ENCODE data around the gene LIPH. TPM values are rescaled to one million over a fixed set of nuclear protein-coding genes. Genes with fewer than 3 reads are reported as not detected.

LIPH gene
- total and polyA plus RNA-seq, 10 of the 15 experiments (the other 5 are each of a cell fraction or from before 2014, with no cell fraction given) = 2.2 to 11.1 (median 5.4) TPM

DNA sequence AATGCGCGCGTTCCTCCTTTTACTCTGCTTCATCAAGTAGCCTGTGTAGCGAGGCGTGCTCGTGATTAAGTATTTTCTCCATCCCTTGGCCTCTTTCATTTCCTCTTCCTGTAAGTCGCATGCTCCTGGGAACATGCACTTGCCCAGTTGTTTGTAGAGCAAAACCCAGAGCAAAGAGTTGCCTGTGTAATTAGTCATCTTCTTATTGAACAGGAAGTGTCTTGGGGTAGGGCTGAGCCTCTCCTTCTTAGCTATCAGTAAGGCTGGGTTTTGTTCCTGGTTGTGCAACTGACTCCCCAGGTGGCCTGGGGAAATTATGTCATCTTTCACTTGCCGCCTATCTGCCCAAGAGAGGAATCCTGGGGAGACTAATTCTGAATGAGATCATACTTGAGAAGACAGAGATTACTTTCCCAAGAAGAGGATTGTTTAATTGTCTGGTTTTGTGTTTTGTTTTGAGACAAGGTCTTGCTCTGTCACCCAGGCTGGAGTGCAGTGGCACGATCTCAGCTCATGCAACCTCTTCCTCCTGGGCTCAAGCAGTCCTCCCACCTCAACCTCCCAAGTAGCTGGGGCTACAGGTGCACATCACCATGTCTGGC is 14.9 kb downstream of the LIPH start (continued):
- no peak for TF ChIP-seq HDAC2 (IDR thresholded peaks at IDR 0.05)
- TF ChIP-seq, protein P1, sequence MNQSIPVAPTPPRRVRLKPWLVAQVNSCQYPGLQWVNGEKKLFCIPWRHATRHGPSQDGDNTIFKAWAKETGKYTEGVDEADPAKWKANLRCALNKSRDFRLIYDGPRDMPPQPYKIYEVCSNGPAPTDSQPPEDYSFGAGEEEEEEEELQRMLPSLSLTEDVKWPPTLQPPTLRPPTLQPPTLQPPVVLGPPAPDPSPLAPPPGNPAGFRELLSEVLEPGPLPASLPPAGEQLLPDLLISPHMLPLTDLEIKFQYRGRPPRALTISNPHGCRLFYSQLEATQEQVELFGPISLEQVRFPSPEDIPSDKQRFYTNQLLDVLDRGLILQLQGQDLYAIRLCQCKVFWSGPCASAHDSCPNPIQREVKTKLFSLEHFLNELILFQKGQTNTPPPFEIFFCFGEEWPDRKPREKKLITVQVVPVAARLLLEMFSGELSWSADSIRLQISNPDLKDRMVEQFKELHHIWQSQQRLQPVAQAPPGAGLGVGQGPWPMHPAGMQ (IDR thresholded peaks at IDR 0.05; ENCODE audit: borderline replicate concordance) = no peak
- TF ChIP-seq SREBF1 (IDR thresholded peaks at IDR 0.05; ENCODE audit: low read length) = no peak
- TF ChIP-seq, protein P2, sequence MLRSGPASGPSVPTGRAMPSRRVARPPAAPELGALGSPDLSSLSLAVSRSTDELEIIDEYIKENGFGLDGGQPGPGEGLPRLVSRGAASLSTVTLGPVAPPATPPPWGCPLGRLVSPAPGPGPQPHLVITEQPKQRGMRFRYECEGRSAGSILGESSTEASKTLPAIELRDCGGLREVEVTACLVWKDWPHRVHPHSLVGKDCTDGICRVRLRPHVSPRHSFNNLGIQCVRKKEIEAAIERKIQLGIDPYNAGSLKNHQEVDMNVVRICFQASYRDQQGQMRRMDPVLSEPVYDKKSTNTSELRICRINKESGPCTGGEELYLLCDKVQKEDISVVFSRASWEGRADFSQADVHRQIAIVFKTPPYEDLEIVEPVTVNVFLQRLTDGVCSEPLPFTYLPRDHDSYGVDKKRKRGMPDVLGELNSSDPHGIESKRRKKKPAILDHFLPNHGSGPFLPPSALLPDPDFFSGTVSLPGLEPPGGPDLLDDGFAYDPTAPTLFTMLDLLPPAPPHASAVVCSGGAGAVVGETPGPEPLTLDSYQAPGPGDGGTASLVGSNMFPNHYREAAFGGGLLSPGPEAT (IDR thresholded peaks at IDR 0.05; ENCODE audit: low read depth) = peak; percentile 82
- peak; percentile 74 for TF ChIP-seq DPF2 (IDR thresholded peaks at IDR 0.05)
- TF ChIP-seq, protein P3, sequence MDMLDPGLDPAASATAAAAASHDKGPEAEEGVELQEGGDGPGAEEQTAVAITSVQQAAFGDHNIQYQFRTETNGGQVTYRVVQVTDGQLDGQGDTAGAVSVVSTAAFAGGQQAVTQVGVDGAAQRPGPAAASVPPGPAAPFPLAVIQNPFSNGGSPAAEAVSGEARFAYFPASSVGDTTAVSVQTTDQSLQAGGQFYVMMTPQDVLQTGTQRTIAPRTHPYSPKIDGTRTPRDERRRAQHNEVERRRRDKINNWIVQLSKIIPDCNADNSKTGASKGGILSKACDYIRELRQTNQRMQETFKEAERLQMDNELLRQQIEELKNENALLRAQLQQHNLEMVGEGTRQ (IDR thresholded peaks at IDR 0.05; ENCODE audit: borderline replicate concordance, low read depth, low read length) = no peak
- no peak for TF ChIP-seq MYC (IDR thresholded peaks at IDR 0.05; ENCODE audit: insufficient read depth, insufficient read length, insufficient replicate concordance, low read length, severe bottlenecking)
- no peak for TF ChIP-seq ZNF24 (IDR thresholded peaks at IDR 0.05)
- TF ChIP-seq HDAC6 (IDR thresholded peaks at IDR 0.05; ENCODE audit: unreplicated experiment) = no peak
- TF ChIP-seq CBFB (IDR thresholded peaks at IDR 0.05; ENCODE audit: low read depth) = peak; percentile 46; the same call in 1 of the 2 replicates
- peak; percentile 99 for TF ChIP-seq EED (IDR thresholded peaks at IDR 0.05; ENCODE audit: low read depth)
- no peak for TF ChIP-seq POLR2AphosphoS2 (IDR thresholded peaks at IDR 0.05; ENCODE audit: low read depth, low read length)
- TF ChIP-seq SMARCA5 (IDR thresholded peaks at IDR 0.05) = peak; percentile 70; the same call in 1 of the 2 replicates
- TF ChIP-seq STAT3 (IDR thresholded peaks at IDR 0.05; ENCODE audit: low read depth, low read length) = no peak
- peak; percentile 97 for TF ChIP-seq ATF7 (IDR thresholded peaks at IDR 0.05; ENCODE audit: low read depth)
- TF ChIP-seq, protein P4, sequence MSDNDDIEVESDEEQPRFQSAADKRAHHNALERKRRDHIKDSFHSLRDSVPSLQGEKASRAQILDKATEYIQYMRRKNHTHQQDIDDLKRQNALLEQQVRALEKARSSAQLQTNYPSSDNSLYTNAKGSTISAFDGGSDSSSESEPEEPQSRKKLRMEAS (IDR thresholded peaks at IDR 0.05; ENCODE audit: low read depth, low read length) = no peak; the same call in 1 of the 2 replicates
- no peak; the same call in 2 of the 3 replicates for TF ChIP-seq POU2F2 (IDR thresholded peaks at IDR 0.05; ENCODE audit: borderline replicate concordance, low read depth, low read length)
- peak; percentile 96 to 97 for TF ChIP-seq IKZF2 (IDR thresholded peaks at IDR 0.05)
- no peak for TF ChIP-seq PKNOX1 (IDR thresholded peaks at IDR 0.05)
- TF ChIP-seq NR2F1 (conservative IDR thresholded peaks at IDR 0.05) = 0 out of 2 replicates have a peak, but pooled peaks have one; percentile 8
- peak; percentile 66 for TF ChIP-seq RUNX3 (IDR thresholded peaks at IDR 0.05; ENCODE audit: low read length)
- TF ChIP-seq RFX5 (IDR thresholded peaks at IDR 0.05; ENCODE audit: low read depth, low read length) = no peak
- TF ChIP-seq SUPT20H (IDR thresholded peaks at IDR 0.05; ENCODE audit: borderline replicate concordance, control insufficient read depth, low read depth, low read length) = no peak
- TF ChIP-seq ATF2 (IDR thresholded peaks at IDR 0.05; ENCODE audit: low read length) = peak; percentile 99

Data from GM12878 (cell line).